Measurements from ENCODE around the gene TRIM65. TPM values are rescaled to one million over a fixed set of nuclear protein-coding genes. Genes with fewer than 3 reads are reported as not detected.

TRIM65 gene
- total and polyA plus RNA-seq, 10 of the 15 experiments (the other 5 are each of a cell fraction or from before 2014, with no cell fraction given): 1.4 to 26.0 (median 10.8) TPM

DNA sequence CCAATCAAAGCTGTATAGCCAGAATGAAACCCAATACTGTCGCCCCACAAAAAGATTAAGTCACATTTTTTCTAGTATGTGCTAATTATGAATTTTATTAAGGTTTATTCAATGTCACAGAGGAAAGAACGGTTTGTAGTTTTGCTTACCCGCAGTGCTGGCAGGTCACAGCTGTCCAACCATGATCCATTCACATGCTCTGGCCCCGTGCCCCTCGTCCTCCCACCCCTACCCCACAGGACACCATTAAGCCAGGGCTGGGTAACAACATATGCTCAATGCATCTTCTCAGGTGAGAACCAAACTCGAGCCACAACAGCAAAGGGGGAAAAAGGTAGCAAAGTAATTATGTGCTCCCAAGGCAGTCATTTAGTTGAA is 44.7 kb upstream of the TRIM65 start:
- H3K4me3 ChIP-seq: peak overlapping the region; percentile 85; the same call in 1 of the 2 replicates
- H3K79me2 ChIP-seq (ENCODE audit: control insufficient read depth, insufficient read depth, low read length): no peaks in the 10 kb centered on the region
- BruUV-seq (replicated peaks): no TSS peak
- intact Hi-C loops (cut with micrococcal nuclease; ENCODE audit: unreplicated experiment): loop anchor here (5.0 kb wide), 1 partner anchor 56 kb away; no protein-coding TSS in a partner anchor
- SMC1A ChIA-PET (ENCODE audit: uncharacterized antibody, unreplicated experiment): interaction anchor here (1.2 to 1.4 kb wide), 3 partner anchors 36 to 69 kb away, joined by 3 to 4 read pairs (median 3); partner anchors contain the start of genes CDK3 and MRPL38
- RAD21 ChIA-PET (ENCODE audit: unreplicated experiment): interaction anchor here (1.1 to 1.3 kb wide), 6 partner anchors 16 to 83 kb away, joined by 3 to 8 read pairs (median 4); partner anchors contain the start of genes ACOX1 and TEN1
- no peaks in the 10 kb centered on the region for H3K27me3 ChIP-seq (replicated peaks in 1 of 2; ENCODE audit: control insufficient read depth in 2 of 2, insufficient read depth in 2 of 2, low read length in 1 of 2)
- peak overlapping the region; percentile 91; the same call in 1 of the 2 replicates for H3K4me2 ChIP-seq (ENCODE audit: control insufficient read depth, insufficient read depth)
- H2AFZ ChIP-seq (ENCODE audit: control insufficient read depth, low read depth, low read length): peak overlapping the region; percentile 96
- no peaks in the 10 kb centered on the region for H3K4me1 ChIP-seq (ENCODE audit: control insufficient read depth, insufficient read depth, low read length)
- WGBS (ENCODE audit: insufficient coverage, insufficient replicate concordance, low lambda C conversion rate, missing lambda C conversion rate): 47% methylated on average over 6 of the region's 6 CpGs
- no peak overlapping the region for H3K27ac ChIP-seq (ENCODE audit: control insufficient read depth, insufficient read depth)
- CTCF ChIA-PET: interaction anchor here (0.9 to 1.4 kb wide), 3 partner anchors 36 to 80 kb away, joined by 3 to 9 read pairs (median 5); no protein-coding TSS in a partner anchor
- FAIRE-seq (peak; percentile 44), ATAC-seq (no peak), DNase-seq (ENCODE audit: low read depth, low spot score) (no peak)
- POLR2A ChIA-PET: interaction anchor here (0.6 to 1.4 kb wide), 4 partner anchors 13 to 402 kb away, joined by 3 to 5 read pairs (median 4); partner anchors contain the start of genes ACOX1 and TEN1
- H3K9ac ChIP-seq (ENCODE audit: control insufficient read depth, insufficient read depth, low read length): no peak overlapping the region
- in situ Hi-C loops (cut with MboI): no loop called here
- H3K9me3 ChIP-seq (replicated peaks; ENCODE audit: control insufficient read depth, insufficient read depth, low read length): no peaks in the 10 kb centered on the region
- H3K36me3 ChIP-seq (ENCODE audit: control insufficient read depth in 2 of 2, insufficient read depth in 2 of 2, low read length in 1 of 2): no peaks in the 10 kb centered on the region
- H4K20me1 ChIP-seq (ENCODE audit: control insufficient read depth, insufficient read depth): no peaks in the 10 kb centered on the region
- no peak for TF ChIP-seq NR2C1 (IDR thresholded peaks at IDR 0.05)
- no peak for TF ChIP-seq TAF1 (IDR thresholded peaks at IDR 0.05; ENCODE audit: borderline replicate concordance, low read depth, low read length)
- no peak for TF ChIP-seq MYC (IDR thresholded peaks at IDR 0.05; ENCODE audit: insufficient read depth, insufficient read length, insufficient replicate concordance, low read length, severe bottlenecking)
- no peak for TF ChIP-seq CBX5 (IDR thresholded peaks at IDR 0.05; ENCODE audit: low read depth)
- TF ChIP-seq RBBP5 (conservative IDR thresholded peaks at IDR 0.05): no peak
- no peak for TF ChIP-seq ZNF207 (IDR thresholded peaks at IDR 0.05; ENCODE audit: borderline replicate concordance)
- TF ChIP-seq, protein P1, sequence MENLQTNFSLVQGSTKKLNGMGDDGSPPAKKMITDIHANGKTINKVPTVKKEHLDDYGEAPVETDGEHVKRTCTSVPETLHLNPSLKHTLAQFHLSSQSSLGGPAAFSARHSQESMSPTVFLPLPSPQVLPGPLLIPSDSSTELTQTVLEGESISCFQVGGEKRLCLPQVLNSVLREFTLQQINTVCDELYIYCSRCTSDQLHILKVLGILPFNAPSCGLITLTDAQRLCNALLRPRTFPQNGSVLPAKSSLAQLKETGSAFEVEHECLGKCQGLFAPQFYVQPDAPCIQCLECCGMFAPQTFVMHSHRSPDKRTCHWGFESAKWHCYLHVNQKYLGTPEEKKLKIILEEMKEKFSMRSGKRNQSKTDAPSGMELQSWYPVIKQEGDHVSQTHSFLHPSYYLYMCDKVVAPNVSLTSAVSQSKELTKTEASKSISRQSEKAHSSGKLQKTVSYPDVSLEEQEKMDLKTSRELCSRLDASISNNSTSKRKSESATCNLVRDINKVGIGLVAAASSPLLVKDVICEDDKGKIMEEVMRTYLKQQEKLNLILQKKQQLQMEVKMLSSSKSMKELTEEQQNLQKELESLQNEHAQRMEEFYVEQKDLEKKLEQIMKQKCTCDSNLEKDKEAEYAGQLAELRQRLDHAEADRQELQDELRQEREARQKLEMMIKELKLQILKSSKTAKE (IDR thresholded peaks at IDR 0.05; ENCODE audit: low read depth, poor library complexity, severe bottlenecking): no peak
- no peak for TF ChIP-seq IKZF2 (IDR thresholded peaks at IDR 0.05)
- TF ChIP-seq JUND (IDR thresholded peaks at IDR 0.05; ENCODE audit: low read depth, low read length): no peak
- TF ChIP-seq, protein P2, sequence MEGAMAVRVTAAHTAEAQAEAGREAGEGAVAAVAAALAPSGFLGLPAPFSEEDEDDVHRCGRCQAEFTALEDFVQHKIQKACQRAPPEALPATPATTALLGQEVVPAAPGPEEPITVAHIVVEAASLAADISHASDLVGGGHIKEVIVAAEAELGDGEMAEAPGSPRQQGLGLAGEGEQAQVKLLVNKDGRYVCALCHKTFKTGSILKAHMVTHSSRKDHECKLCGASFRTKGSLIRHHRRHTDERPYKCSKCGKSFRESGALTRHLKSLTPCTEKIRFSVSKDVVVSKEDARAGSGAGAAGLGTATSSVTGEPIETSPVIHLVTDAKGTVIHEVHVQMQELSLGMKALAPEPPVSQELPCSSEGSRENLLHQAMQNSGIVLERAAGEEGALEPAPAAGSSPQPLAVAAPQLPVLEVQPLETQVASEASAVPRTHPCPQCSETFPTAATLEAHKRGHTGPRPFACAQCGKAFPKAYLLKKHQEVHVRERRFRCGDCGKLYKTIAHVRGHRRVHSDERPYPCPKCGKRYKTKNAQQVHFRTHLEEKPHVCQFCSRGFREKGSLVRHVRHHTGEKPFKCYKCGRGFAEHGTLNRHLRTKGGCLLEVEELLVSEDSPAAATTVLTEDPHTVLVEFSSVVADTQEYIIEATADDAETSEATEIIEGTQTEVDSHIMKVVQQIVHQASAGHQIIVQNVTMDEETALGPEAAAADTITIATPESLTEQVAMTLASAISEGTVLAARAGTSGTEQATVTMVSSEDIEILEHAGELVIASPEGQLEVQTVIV (IDR thresholded peaks at IDR 0.05; ENCODE audit: borderline replicate concordance, partially characterized antibody): no peak
- TF ChIP-seq, protein P3, sequence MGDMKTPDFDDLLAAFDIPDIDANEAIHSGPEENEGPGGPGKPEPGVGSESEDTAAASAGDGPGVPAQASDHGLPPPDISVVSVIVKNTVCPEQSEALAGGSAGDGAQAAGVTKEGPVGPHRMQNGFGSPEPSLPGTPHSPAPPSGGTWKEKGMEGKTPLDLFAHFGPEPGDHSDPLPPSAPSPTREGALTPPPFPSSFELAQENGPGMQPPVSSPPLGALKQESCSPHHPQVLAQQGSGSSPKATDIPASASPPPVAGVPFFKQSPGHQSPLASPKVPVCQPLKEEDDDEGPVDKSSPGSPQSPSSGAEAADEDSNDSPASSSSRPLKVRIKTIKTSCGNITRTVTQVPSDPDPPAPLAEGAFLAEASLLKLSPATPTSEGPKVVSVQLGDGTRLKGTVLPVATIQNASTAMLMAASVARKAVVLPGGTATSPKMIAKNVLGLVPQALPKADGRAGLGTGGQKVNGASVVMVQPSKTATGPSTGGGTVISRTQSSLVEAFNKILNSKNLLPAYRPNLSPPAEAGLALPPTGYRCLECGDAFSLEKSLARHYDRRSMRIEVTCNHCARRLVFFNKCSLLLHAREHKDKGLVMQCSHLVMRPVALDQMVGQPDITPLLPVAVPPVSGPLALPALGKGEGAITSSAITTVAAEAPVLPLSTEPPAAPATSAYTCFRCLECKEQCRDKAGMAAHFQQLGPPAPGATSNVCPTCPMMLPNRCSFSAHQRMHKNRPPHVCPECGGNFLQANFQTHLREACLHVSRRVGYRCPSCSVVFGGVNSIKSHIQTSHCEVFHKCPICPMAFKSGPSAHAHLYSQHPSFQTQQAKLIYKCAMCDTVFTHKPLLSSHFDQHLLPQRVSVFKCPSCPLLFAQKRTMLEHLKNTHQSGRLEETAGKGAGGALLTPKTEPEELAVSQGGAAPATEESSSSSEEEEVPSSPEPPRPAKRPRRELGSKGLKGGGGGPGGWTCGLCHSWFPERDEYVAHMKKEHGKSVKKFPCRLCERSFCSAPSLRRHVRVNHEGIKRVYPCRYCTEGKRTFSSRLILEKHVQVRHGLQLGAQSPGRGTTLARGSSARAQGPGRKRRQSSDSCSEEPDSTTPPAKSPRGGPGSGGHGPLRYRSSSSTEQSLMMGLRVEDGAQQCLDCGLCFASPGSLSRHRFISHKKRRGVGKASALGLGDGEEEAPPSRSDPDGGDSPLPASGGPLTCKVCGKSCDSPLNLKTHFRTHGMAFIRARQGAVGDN (IDR thresholded peaks at IDR 0.05): no peak
- no peak for TF ChIP-seq ASH2L (IDR thresholded peaks at IDR 0.05; ENCODE audit: borderline replicate concordance, low read depth)

Measured in GM12878 (cell line).